HG03457 (cell line): ENCODE data around the gene HEPN1.
A peak's percentile ranks its signal among the peaks of the same experiment; 100 is the strongest.

ENCODE experiments used
- ATAC-seq: cut with Tn5 transposase; IDR thresholded peaks from one replicate; pipeline ENCODE4 v1.9.1; 2021; ENCODE audit warnings: moderate number of reproducible peaks; ENCODE audit not compliant: unreplicated experiment

HEPN1 gene

DNA sequence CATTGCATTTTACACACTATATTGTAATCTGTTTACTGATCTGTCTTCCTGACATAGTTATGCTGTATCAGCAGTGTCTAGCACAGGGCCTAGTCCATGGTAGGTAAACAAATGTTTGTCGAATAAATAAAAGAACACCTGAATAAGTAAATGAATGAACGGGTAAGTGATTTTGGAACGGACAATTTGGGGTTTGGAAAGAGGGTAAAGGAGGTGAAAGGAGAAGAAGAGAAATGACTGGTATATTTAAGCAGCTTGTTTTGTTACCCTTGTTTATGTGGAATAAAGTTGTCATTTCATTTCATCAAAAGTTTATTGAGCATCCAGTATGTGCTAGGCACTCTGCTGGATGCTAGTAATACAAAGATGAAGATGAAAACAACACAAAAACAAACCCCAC, at the start of gene HEPN1:
Gene HEPN1, plus strand, starts transcription at position 301 of the 400 bp plus-strand sequence.
- no peak for ATAC-seq

DNA sequence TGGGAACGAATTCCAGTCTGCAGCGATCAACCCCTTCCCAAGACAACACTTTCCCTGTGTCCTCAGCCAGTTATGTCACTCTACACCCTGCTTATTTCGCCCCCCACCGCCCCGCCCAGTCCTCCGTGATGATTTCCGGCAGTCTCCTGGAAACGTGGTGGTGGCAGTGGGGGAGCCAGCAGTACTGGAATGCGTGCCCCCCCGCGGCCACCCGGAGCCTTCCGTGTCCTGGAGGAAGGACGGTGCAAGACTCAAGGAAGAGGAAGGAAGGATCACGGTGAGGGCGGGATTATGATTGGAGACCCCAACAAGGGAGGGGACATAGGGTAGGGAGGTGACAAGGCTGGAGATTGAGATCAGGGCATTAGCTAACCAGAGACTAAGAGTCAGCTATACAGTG, 49.7 kb upstream of the HEPN1 start:
- no peak for ATAC-seq

DNA sequence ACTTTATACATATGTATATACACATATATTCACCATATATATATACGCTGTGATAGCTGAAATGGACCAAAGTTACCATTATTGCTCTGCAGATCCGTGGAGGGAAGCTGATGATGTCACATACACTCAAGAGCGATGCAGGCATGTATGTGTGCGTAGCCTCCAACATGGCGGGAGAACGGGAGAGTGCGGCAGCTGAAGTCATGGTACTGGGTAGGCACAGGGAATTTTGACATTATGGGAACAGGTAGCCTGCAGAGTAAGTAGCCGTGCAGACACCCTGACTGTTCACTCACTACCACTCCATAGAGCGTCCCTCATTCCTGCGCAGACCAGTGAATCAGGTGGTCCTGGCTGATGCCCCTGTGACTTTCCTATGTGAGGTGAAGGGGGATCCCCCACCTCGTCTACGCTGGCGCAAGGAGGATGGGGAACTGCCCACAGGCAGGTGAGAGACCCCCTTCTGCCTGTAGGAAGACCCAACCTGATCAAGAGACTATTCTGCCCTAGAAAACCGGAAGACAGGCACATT, 49.1 kb upstream of the HEPN1 start:
- no peak for ATAC-seq

DNA sequence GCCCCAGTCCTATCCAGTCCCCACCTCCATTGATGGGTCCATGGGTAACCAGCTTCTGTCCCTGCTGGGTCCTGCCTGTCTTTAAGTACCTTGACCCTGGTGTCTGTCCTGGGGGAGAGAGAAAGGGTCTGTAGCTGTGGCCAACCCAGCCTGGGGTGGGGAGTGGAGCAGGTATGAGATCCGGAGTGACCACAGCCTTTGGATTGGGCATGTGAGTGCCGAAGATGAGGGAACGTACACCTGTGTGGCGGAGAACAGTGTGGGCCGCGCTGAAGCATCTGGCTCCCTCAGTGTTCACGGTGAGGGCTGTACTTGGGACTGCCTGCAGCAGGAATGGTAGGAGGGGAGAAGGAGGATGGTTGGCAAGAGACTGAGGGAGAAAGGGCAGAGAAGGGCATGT, 48.6 kb upstream of the HEPN1 start:
- ATAC-seq: no peak

DNA sequence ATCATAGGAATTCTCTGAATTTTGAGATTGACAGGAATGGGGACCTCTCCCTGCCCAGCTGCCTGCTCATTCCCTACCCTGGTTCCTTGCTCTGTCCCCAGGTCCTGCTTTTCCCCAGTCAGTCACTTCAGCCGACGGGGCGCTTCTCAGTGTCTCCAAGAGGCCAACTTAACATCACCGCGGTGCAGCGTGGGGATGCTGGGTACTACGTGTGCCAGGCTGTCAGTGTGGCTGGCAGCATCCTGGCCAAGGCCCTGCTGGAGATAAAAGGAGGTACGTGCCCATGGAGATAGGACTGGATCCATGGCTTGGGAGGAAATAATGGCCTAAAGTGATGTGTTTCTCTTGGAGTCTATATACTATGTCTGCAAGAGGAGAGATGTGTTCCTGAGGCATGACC, 46.8 kb upstream of the HEPN1 start:
- ATAC-seq: no peak

DNA sequence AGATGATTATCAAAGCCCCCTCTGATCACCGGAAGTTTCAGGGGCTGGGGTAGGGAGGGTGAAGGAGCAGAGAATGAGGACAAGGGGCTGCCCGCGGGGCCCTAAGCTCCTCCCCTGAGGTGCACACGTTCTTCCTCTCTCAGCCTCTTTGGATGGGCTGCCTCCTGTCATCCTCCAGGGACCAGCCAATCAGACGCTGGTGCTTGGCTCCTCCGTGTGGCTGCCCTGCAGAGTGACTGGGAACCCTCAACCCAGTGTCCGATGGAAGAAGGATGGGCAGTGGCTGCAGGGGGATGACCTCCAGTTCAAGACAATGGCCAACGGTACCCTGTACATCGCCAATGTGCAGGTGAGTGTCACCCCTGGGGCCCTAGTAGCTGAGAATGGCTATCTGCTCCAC, 46.3 kb upstream of the HEPN1 start:
- no peak for ATAC-seq

DNA sequence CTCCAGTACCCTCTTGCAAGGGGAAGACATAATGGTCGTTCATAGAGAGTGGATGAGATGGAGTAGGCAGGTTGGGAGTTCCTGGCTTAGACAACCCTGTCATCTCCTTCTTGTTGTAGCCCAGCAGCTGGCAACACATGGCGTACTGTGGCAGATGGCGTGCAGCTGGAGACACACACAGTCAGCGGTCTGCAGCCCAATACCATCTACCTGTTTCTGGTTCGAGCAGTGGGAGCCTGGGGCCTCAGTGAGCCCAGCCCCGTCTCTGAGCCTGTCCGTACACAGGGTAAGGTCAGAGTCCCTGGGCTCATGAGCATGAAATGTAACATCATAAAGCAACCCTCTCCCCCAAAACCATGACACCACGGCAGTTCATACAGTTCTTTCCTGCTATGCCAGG, 45.1 kb upstream of the HEPN1 start:
- ATAC-seq: no peak

DNA sequence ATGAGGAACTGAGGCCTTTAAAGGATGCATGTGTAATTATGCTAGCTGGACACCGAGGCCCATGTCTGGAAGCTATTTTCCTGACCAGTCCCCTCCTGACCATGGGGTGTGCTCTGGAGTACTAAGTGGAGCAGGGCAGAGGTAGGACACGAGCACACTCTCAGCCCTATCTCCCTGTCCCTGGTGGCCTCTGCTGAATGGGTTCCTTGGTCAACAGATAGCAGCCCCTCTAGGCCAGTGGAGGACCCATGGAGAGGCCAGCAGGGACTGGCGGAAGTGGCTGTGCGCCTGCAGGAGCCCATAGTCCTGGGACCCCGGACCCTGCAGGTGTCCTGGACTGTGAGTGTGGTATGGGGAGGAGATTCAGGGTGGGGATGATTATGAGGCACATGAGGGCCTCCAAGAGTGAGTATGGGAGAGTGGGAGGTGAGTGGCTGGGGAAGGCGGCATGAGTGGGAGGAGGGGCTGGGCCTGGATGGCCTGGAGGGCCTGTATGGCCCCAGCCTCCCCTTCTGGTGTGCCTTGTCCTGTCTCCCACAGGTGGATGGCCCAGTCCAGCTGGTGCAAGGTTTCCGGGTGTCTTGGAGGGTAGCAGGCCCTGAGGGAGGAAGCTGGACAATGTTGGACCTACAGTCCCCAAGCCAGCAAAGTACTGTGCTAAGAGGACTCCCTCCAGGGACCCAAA, 44.3 kb upstream of the HEPN1 start:
- ATAC-seq: no peak

DNA sequence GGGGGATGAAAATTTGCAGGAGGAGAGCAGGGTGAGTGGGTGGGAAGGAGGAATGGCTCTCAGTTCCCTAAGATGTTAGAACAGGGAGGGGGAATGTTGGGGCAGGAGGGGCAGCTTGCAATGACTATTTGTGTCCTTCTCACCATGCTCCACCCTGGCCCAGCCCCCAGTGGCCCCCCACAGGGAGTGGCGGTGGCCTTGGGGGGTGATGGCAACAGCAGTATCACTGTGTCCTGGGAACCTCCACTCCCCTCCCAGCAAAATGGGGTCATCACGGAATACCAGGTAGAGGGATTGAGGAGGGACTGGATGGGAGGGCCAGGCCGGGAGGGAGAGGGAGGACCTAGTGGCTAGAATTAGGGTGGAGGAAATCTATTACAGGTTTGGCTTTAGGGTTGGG, 43.6 kb upstream of the HEPN1 start:
- ATAC-seq: no peak

DNA sequence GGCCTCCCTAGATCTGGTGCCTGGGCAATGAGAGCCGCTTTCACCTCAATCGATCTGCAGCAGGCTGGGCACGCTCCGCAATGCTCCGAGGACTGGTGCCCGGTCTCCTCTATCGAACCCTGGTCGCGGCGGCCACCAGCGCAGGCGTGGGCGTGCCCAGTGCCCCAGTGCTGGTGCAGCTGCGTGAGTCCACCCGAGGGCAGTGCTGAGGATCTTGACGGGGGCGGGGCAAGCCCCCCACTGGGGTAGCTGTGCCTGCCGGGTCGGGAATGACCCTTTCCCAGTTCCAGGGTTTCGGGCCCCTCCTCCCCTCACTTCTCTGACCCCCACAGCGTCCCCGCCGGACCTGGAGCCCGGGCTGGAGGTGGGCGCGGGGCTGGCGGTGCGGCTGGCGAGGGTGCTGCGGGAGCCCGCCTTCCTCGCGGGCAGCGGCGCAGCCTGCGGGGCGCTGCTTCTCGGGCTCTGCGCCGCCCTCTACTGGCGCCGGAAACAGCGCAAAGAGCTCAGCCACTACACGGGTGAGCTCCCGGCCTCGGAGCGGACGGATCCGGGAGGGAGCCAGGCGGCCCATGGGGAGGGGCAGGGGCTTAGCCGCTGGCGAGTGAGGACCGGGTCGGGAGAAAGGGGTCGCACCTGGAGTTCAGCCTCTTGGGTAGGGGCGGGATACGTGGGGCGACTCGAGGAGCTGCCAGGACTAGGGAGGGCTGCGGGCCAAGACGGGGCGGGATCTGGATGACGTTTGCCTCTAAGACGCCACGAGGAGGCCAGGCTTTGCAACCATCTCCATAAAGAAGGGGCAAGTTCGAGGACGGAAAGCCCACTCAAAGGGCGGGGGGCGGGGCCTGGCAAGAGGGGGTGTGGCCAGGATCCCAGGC, 42.9 kb upstream of the HEPN1 start:
- ATAC-seq: peak; percentile 87

DNA sequence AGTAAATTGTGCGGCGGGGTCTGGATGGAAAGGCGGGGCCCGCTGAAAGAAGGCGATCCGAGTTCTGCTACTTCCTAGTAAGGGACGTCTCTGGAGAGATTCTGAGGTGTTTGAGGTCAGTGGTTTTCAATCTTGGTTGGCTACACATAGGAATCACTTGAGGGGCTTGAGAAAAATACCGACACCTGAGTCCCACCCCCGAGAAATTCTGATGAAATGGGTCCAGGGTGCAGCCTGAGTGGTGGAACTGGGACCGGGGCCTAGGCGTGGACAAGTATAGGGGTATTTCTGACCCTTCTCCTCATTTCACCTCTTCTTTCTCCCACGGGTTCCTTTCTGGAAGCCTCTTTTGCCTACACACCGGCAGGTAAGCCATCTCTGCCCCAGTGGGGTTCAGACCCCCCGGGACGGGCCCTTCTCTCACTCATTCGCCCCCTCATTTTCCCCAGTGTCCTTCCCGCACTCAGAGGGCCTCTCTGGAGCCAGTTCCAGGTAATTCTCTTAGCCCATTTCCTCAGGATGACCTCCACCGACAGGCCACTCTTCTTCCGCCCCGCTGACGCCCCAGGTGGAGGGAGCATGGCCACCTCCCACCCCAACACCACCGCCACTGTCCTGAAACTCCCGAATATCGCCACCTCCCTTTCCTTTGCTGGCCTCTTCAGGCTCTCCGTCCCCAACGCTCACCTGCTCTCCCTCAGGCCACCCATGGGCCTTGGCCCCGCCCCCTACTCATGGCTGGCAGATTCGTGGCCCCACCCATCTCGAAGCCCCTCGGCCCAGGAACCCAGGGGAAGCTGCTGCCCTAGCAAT, 42.0 kb upstream of the HEPN1 start:
- no peak for ATAC-seq

DNA sequence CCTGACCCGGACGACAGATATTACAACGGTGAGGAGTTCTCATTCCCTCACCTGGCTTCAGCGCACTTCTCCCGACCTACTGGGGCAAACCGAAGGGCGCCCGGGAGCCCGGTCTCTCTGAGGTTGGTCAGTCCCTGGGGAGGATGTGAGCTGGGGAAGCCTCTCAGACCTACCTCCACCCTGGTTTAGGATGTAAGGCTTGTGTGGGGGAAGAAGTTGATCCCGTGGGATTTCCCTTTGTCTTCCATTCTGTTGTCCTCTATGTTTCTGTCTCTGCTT, 41.5 kb upstream of the HEPN1 start:
- ATAC-seq: no peak

DNA sequence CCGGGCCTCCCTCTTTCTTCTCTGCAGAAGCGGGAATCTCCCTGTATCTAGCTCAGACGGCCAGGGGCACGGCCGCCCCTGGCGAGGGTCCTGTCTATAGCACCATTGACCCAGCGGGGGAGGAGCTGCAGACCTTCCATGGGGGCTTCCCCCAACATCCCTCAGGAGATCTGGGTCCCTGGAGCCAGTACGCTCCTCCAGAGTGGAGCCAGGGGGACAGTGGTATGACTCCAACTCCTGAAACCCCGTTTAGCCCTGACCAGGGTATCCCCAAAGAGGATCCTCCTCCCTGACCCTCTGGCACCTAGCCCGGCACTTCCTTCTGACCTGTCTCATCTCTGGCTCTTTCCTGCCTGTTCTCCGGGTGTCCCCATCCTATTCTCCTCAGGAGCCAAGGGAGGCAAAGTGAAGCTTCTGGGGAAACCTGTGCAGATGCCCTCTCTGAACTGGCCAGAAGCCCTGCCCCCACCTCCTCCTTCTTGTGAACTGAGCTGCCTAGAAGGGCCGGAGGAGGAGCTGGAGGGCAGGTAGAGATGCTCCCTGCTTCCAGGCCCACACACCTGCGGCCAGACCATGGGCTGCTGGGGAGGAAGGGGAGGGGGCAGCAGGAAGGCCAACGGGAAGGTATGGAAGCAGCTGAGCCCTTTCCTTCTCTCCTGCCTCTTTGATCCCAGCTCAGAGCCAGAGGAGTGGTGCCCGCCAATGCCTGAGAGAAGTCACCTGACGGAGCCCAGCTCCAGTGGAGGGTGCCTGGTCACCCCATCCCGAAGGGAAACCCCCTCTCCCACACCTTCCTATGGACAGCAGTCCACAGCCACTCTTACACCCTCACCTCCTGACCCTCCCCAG, 40.9 kb upstream of the HEPN1 start:
- ATAC-seq: no peak

DNA sequence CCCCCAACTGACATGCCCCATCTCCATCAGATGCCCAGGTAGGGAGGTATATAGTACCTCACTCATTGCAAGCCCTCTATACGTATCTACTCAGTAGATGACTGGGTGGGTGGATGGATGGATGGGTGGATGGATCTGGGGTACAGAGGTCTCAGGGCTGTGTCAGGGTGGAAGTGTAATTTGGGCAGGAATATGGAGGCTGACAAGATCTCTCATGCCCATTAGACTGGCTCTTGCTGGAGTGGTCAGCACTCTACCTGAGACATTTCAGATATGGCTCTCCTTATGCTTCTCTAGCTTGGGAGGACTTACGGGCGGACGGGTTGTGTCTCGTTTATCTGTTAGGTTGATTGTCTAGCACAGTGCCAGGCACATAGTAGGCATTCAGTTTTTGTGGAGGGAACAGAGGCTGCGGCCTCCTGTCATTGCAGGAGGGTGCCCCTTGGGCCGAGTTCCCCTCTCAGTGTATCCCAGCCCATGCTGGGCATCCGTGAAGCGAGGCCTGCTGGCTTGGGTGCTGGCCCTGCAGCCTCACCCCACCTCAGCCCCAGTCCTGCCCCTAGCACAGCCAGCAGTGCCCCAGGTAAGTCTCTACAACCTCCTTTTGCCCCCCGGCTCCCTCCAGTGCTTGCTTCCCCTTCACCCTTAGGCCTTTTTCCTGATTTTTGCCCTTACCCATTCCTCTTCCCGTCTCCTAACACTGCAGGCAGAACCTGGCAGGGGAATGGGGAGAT, 40.1 kb upstream of the HEPN1 start:
- ATAC-seq: no peak

DNA sequence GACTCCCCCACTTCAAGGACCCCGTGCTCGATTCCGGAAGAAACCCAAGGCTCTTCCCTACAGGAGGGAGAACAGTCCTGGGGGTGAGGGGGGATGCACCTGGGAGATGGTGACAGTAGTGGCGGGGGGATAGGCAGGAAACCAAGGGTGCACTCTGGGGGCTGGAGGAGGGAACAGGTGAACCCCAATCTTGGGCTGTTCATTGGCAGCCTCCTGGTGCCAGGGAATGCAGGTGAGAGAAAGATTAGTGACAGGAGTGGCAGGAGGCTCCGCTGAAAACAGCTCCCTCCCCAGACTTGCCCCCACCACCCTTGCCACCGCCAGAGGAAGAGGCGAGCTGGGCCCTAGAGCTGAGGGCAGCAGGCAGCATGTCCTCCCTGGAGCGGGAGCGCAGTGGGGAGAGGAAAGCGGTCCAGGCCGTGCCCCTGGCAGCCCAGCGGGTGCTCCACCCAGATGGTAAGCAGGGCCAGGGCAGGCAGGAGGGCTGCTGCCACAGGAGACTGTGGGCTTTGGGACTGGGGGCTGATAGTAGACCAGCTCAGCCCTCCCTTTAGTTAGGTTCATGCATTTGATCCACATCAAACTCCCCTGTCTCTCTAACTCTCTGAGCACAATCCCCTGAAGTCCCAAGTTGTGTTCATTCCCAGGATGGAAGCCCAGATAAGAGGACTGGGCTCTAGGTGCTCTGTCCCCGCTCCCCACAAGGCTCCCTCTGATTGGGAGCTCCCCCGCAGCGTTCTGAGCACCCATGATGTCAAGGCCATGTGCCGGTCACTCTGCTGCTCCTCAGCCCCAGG, 39.4 kb upstream of the HEPN1 start:
- no peak for ATAC-seq

DNA sequence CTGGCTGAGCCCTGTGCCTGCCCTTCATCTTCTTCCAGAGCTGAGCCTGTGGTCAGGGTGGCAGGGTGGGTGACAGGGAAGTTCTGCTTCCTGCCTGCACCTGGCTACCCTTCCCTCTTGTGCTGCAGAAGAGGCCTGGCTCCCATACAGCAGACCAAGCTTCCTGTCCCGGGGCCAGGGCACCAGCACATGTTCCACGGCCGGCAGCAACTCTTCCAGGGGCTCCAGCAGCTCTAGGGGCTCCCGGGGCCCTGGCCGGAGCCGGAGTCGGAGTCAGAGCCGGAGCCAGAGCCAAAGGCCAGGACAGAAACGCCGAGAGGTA, 38.8 kb upstream of the HEPN1 start:
- ATAC-seq: no peak

DNA sequence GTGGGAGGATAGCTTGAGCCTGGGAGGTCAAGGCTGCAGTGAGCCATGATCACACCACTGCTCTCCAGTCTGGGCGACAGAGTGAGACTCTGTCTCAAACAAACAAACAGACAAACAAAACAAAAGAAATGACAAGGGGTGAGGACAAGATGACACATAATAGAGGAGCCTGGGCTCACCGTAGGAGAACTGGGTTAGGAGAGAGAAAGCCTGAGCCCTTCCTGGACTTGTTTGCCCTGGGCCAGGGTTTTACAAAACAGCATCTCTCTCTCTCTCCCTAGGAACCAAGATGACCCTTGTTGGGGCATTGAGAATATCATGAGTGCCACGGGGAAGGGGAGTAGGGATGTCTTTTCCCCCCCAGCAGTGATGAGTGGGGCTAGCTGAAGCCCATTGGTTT, 38.1 kb upstream of the HEPN1 start:
- ATAC-seq: no peak

DNA sequence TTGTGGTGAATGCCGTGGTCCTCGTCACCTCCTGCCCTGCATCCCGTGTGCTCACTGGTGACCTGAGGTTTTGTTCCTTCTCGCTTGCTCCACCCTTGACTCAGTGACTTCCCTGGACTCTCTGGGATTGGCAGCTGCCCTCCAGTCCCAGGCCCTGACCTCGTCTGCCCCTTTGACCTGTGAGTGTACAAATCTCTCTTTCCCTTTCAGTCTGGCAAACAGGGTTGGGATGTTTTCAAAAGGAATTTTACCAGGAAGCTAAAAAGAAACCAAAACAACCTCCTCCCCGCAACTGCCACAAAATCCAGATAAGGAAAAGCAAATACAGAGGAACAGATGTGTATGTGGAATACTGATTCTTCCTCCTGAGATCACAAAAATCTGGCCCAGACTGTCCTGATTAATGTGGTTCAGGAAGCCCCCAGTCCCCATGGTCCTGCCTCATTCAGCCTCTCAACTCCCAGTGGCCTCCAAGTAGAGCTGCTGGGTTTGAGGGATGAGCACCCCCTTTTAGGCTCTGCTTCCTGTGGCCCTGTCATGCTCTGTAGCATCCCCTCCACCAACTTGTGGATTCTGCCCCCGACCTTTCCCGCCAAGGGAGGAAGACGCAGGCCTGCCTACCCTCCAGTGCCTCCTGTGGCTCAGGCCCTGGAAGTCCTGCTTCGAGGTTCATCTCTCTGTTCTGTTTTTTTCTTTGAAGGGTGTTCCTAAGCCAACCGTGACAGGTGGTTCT, 36.5 kb upstream of the HEPN1 start:
- ATAC-seq: no peak

DNA sequence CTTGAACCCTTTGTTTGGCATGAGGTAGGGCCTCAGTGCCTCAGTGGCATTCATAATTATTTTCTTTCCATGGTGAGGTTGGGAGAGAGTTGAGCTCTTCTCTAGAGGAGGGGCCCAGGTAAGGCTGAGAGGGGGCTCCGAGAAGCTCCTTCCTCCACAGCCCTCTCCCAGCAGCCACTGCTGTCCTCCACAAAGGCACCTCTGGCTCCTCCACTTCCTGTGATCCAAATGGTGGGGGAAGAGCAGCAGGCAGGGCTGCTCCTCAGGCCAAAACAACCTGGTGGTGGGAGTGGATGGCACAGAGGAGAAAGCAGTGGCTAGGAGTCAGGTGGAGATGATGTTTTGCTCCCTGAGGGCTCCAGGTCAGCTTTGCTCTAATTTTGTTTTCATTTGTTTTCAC, 34.7 kb upstream of the HEPN1 start:
- no peak for ATAC-seq
